HG03039 (cell line): ENCODE data around the gene UBR3.
"Not testable (repeated sequence)": the region's sequence is repeated elsewhere in the genome, so short reads cannot be mapped to it uniquely, and the experiment has no call there.

Experiments used
- ATAC-seq: cut with Tn5 transposase; IDR thresholded peaks from one replicate; pipeline ENCODE4 v1.9.1; 2021; ENCODE audit warnings: mild to moderate bottlenecking, moderate library complexity; ENCODE audit not compliant: unreplicated experiment

UBR3 gene, protein sequence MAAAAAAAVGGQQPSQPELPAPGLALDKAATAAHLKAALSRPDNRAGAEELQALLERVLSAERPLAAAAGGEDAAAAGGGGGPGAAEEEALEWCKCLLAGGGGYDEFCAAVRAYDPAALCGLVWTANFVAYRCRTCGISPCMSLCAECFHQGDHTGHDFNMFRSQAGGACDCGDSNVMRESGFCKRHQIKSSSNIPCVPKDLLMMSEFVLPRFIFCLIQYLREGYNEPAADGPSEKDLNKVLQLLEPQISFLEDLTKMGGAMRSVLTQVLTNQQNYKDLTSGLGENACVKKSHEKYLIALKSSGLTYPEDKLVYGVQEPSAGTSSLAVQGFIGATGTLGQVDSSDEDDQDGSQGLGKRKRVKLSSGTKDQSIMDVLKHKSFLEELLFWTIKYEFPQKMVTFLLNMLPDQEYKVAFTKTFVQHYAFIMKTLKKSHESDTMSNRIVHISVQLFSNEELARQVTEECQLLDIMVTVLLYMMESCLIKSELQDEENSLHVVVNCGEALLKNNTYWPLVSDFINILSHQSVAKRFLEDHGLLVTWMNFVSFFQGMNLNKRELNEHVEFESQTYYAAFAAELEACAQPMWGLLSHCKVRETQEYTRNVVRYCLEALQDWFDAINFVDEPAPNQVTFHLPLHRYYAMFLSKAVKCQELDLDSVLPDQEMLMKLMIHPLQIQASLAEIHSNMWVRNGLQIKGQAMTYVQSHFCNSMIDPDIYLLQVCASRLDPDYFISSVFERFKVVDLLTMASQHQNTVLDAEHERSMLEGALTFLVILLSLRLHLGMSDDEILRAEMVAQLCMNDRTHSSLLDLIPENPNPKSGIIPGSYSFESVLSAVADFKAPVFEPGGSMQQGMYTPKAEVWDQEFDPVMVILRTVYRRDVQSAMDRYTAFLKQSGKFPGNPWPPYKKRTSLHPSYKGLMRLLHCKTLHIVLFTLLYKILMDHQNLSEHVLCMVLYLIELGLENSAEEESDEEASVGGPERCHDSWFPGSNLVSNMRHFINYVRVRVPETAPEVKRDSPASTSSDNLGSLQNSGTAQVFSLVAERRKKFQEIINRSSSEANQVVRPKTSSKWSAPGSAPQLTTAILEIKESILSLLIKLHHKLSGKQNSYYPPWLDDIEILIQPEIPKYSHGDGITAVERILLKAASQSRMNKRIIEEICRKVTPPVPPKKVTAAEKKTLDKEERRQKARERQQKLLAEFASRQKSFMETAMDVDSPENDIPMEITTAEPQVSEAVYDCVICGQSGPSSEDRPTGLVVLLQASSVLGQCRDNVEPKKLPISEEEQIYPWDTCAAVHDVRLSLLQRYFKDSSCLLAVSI (N-terminal part only)

DNA sequence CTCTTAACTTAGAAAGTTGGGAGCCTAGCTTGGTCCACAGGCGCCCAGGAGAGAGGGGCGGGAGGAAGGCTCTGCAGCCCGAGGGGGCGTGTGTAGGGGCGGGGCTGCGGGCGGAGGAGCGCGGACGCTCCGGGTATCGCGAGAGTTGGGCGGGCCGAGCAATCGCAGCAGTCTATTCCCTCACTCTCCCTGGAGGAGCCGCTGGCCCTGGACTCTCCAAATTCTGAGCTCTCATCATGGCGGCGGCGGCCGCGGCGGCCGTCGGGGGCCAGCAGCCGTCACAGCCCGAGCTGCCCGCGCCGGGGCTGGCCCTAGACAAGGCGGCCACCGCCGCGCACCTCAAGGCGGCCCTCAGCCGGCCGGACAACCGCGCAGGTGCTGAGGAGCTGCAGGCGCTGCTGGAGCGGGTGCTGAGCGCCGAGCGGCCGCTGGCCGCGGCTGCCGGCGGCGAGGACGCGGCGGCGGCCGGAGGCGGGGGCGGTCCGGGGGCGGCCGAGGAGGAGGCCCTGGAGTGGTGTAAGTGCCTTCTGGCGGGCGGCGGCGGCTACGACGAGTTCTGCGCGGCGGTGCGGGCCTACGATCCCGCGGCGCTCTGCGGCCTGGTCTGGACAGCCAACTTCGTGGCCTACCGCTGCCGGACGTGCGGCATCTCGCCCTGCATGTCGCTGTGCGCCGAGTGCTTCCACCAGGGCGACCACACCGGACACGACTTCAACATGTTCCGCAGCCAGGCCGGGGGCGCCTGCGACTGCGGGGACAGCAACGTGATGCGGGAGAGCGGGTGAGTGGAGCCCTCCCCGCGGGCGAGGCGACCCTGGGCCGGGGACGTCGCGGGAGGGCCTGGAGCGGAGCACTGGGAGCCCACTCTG is at the start of gene UBR3:
UBR3 (plus strand) TSS at position 183 of the 869 bp plus-strand sequence; CDS start at position 237, 54 bp downstream.
- ATAC-seq, result peak; percentile 72

DNA sequence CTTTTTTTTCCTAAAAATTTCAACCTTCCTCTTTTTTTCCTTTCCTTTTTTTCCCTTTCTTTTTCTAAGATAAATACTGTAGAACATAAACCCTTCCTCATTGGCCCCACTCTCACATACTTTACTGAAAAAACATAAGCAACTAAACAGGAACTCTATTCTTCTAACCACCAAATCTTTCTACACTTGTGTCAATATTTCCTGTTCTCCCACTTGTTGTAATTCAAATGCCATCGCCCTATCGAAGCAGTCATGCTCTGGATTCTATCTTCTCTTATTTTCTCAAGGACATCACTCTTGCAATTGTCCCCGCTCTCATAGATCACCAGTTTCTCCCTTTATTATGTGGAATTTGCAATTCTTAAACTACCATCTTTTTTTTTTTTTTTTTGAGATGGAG is 48.8 kb upstream of the UBR3 start:
- no peak for ATAC-seq

DNA sequence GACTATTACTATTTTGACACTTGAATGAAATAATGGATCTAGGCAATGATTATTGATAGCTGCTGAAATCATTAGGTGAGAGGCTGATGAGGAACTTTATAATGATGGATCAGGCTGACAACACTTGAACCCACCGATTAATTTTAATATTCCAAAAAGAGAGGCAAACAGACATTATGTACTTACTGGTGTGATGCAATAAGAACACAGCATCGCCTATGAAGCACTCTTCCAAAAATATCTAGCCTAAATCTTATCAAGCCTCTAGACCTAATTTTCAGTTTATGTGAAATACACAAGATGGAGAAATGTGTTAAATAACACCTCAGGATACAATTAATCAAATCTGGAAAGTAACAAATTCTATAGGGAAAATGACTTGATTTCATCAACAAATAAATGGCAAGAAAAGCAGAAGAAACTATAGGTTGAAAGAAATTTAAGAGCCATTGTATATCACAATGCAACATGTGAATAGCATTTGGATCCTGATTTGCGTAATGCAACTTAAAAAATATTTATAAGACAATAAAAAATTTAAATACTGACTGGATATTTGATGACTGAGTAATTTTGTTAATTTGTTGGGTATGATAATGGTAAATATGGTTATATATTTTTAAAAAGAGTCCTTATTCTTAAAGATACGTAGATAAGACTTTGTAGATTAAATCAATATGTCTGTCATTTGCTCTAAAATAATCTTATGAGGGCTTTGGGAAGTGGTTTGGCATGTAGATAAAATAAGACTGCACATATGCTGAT is 45.8 kb upstream of the UBR3 start:
- ATAC-seq, result no peak

DNA sequence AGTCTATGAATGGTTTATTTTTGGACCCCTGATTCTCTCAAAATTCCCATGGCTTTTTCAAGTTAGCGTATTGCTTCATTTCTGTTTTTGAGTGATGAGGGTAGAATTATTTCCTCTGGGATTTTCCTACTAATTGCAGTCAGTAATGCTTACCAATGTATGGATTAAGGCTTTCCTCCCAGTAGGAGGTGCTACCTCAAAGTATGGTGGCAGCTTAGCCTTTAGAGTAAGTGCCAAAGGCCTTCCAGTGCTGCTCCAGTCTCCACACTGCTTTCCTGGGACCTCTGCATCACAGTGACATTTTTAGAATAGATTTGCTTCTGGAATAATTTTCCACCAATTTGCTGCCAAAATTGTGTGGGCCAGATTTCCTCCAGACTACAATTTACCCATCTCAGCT is 44.7 kb upstream of the UBR3 start:
- ATAC-seq, result no peak

DNA sequence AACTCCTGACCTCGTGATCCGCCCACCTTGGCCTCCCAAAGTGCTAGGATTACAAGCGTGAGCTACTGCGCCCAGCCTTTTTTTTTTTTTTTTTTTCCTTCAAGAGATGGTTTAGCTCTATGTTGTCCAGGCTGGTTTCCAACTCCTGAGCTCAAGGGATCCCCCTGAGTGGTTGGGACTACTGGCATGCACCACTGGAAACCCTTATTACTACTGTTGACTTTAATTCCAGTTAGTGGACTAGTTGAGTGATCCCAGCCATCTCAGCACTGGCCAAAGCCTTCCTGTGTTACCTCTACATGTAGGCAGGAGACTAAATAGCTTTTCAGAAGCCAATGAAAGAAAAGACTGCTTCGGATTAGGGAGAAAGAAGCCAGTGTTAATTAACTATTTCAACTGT is 36.7 kb upstream of the UBR3 start:
- no peak for ATAC-seq

DNA sequence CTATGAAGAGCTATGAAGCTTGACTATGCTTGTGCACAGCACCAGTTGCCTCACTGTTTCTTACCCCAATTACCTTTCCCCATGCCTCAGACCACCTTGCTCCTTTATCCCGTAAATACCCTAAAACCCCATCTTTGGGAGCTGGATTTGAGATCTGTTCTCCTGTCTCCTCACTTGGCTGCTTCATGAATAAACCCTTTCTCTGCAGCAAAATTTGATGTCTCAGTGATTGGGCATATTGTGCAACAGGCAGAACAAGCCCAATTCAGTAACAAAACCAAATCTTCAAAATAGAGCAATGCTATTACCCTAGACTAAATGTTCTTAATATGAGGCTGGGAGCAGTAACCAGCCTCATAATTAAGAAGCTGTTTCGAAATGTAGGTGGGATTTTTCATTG is 32.1 kb upstream of the UBR3 start:
- ATAC-seq, result no peak

DNA sequence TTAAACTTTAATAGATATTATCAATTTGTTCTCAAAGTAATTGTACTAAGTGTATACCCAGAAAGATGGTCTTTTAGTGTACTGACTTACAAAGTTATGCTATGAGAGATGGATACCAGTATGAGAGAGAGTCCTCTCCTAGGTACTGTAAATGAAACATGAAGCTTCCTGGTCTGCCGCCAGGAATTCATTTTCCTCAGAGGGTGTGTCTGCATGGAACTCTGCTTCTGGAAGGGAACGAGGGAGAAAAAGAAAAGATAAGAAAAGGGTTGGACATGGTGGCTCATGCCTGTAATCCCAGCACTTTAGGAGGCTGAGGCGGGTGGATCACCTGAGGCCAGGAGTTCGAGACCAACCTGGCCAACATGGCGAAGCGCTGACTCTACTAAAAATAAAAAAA is 30.8 kb upstream of the UBR3 start:
- ATAC-seq, result no peak

DNA sequence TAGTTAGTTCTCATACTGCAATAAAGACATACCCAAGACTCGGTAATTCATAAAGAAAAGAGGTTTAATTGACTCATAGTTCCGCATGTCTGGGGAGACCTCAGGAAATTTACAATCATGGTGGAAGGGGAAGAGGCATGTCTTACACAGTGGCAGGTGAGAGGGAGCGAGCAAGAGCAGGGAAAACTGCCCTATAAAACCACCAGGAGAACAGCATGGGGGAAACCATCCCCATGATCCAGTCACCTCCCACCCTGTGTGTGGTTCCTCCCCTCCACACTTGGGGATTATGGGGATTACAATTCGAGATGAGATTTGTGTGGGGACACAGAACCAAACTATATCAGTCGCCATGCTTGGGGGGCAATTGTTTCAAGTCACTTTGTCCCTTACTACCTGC is 29.7 kb upstream of the UBR3 start:
- ATAC-seq, result no peak

DNA sequence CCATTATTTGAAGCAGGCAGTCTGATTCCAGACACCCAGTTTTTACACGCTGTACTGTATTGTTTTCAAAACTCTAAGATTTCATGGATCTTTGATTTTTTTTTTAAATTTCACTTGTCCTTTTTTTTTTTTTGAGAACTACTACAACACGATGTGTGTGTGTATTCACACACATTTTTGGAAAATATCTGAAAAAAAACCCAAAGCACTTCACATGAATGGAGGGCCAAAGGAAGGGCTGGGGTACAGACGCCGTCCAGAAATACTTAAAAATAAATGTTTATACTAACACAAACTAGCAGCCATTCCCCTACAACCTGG is 28.9 kb upstream of the UBR3 start:
- ATAC-seq, result no peak

DNA sequence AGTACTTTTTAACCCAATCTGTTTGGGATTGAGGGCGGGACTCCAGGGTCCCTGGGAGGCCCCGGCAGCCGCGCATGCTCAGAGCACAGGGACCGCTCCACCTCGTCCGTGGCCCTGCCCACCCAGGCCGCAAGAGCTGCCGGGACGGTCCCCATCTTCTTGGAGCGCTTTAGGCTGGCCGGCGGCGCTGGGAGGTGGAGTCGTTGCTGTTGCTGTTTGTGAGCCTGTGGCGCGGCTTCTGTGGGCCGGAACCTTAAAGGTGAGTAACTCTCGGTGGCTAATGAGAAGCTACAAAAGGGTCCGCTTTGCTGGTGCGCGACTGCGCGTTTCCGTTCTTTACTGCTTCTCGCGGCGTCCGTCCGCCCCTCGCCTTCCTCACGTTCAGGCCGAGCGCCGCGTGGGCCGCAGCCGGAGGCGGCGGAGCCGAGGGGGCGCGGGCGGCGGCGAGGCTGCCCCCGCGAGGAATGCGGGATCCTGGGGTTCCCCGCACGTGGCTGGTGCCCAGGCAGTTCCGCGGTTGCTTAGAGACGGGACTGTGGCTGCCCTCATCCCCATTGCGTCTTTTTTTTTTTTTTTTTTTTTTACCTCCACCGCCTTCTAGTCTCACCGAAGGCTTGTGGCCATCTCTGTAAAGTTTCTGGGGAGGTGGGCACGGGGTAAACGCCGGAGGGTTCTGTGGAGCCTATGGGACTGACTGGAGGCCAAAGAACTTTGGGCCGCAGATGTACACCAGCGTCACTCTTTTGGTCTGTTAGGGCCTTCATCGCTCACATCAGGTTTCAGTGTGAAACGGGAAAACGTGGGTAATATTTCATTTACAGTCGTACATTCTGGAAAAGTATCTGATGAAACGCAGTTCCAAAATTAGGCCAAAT is 28.3 kb upstream of the UBR3 start, which contains the start of gene SSB:
SSB (plus strand) TSS at position 154 of the 875 bp plus-strand sequence. CDS start 2,090 bp downstream, outside the sequence.
- peak; percentile 98 for ATAC-seq

DNA sequence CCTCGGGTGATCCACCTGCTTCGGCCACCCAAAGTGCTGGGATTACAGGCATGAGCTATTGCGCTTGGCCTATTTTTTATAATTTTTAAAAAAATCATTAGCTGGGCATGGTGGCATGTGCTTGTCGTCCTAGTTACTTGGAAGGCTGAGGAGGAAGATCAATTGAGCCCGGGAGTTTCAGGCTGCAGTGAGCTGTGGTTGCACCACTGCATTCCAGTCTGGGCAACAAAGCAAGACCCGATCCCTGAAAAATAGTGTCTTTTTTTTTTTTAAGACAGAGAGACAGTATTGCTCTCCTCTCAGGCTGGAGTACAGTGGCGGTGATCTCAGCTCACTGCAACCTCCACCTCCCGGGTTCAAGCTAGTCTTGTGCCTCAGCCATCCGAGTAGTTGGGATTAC is 23.8 kb upstream of the UBR3 start:
- ATAC-seq, result no peak

DNA sequence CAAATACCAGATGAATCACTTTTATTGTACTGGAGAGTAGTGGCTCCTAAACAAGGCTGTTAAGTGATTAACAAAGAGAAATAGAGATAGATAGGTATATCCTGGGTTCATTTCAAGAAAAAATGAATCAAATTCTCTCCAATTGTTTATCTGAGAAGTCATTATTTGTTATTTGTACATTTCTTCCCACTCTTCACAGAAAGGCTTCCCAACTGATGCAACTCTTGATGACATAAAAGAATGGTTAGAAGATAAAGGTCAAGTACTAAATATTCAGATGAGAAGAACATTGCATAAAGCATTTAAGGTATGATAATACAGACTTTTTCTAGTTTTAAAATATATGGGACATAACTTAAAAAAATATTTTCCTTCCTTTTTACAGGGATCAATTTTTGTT is 20.7 kb upstream of the UBR3 start:
- no peak for ATAC-seq

DNA sequence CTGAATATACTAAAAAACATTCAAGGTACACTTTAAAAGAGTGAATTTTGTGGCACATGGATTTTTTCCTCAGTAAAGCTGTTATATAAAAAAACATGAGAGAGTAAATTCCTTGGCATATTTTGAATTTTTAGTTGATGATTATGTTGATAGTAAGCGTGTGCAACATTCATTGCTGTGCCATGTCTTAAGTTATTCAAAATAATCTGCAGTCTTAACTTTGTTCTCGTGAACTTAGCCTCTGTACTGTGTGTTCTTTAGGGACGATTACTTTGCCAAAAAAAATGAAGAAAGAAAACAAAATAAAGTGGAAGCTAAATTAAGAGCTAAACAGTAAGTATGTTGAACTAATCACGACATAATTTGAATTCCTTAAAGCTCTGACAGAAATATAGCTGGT is 19.0 kb upstream of the UBR3 start:
- no peak for ATAC-seq

DNA sequence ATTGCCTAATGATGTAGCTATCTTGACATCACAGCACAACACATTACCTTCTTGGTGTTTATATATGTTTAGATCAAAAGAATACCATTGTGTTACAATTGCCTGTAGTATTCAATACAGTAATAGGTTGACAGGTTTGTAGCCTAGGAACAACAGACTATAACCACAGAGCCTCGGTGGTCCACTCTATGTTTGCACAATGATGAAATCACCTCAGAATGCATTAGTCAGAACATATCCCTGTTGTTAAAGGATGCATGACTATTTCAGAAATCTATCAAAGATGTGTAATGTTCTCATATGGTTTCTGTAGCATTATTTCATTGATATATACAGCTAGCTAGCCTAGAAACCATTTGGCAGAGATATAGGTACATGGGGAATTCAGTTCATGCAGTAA is 11.4 kb upstream of the UBR3 start:
- no peak for ATAC-seq

DNA sequence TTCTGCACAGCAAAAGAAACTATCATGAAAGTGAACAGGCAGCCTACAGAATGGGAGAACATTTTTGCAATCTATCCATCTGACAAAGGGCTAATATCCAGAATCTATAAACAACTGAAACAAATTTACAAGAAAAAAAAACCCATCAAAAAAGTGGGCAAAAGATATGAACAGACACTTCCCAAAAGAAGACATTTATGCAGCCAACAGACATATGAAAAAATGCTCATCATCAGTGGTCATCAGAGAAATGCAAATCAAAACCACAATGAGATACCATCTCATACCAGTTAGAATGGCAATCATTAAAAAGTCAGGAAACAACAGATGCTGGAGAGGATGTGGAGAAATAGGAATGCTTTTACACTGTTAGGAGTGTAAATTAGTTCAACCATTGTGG is 10.3 kb upstream of the UBR3 start:
- not testable (repeated sequence) for ATAC-seq

DNA sequence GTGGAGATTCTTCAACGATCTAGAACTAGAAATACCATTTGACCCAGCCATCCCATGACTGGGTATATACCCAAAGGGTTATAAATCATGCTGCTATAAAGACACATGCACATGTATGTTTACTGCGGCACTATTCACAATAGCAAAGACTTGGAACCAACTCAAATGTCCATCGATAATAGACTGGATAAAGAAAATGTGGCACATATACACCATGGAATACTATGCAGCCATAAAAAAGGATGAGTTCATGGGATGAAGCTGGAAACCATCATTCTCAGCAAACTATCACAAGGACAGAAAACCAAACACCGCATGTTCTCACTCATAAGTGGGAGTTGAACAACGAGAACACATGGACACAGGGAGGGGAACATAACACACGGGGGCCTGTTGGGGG is 9.9 kb upstream of the UBR3 start:
- ATAC-seq, result not testable (repeated sequence)

DNA sequence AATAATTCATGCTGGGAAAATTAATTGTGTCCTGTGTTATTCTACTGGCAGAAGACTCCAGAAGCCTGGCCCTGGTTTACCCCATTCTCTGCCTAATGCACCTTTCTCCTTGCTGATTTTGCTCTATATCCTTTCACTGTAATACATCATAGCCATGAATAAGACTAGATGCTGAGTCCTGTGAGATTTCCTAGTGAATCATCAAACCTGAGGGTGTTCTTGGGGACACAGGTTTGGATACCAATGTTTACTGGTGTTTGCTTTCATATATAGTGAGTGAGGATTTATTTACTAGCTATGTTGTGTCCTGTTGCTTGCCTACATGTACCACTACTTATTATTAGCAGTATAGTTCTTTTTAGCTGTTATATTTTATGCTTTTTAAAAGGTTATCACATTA is 9.0 kb upstream of the UBR3 start:
- no peak for ATAC-seq

DNA sequence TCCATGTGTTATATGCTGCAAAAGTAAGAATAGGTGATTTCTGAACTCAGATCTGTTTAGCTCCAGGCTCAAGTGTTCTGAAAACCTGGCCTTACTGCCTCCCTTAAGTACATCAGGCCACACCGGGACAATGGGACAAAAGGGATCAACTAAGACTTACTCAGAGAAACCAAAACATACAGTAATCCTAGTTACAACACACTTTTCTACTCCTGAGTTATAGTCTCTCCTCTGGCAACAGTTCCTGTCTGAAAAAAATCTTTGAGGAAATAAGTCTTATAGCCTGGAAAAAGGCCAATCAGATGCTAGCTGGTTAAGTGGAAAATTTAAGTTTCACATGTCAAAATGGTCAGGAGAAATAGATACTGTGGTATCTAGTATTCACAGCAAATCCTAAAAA is 8.1 kb upstream of the UBR3 start:
- ATAC-seq, result no peak

DNA sequence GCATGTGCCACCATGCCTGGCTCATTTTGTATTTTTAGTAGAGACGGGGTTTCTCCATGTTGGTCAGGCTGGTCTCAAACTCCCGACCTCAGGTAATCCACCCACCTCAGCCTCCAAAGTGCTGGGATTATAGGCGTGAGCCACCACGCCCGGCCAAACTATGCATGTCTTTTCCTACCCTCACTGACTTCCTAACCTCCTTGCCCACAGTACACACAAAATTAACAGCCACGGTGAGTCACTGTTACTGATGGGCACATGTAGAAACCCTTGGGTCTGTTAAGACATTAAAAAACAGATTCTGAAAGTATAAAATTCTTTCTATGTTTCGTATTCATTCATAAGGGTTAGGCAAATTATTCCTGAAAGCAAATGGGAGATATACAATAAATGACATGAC is 7.2 kb upstream of the UBR3 start:
- not testable (repeated sequence) for ATAC-seq
